GM21526 (cell line): ENCODE measurements around the gene ERBB2.
"Not testable (repeated sequence)": the region's sequence is repeated elsewhere in the genome, so short reads cannot be mapped to it uniquely, and the experiment has no call there.

Source experiments
- ATAC-seq: cut with Tn5 transposase; IDR thresholded peaks from one replicate; pipeline ENCODE4 v1.9.1; 2021; ENCODE audit warnings: moderate library complexity; ENCODE audit not compliant: unreplicated experiment, low FRiP score

ERBB2 gene

GRCh38 chr17:39754958-39755553 lies 55.2 kb downstream of the ERBB2 start:
- no peak for ATAC-seq

- no peak for ATAC-seq
Measured at GRCh38 chr17:39755554-39756379, 55.9 kb downstream of the ERBB2 start.

GRCh38 chr17:39756380-39757079 lies 56.7 kb downstream of the ERBB2 start:
- no peak for ATAC-seq

GRCh38 chr17:39757176-39757662 lies 57.4 kb downstream of the ERBB2 start:
- ATAC-seq = no peak

- ATAC-seq = no peak
Measured at GRCh38 chr17:39757931-39758873, 58.3 kb downstream of the ERBB2 start.

- ATAC-seq = no peak
Measured at GRCh38 chr17:39759204-39759603, 59.3 kb downstream of the ERBB2 start.

GRCh38 chr17:39761861-39762496 lies 62.1 kb downstream of the ERBB2 start:
- no peak for ATAC-seq

GRCh38 chr17:39763051-39763820 lies 63.4 kb downstream of the ERBB2 start:
- no peak for ATAC-seq

GRCh38 chr17:39764171-39764570 lies 64.3 kb downstream of the ERBB2 start:
- not testable (repeated sequence) for ATAC-seq

- no peak for ATAC-seq
Measured at GRCh38 chr17:39765175-39765574, 65.3 kb downstream of the ERBB2 start.

- ATAC-seq = no peak
Measured at GRCh38 chr17:39765766-39766165, 65.9 kb downstream of the ERBB2 start.

- no peak for ATAC-seq
Measured at GRCh38 chr17:39767147-39767546, 67.3 kb downstream of the ERBB2 start.

- no peak for ATAC-seq
Measured at GRCh38 chr17:39769974-39770587, 70.2 kb downstream of the ERBB2 start.

GRCh38 chr17:39772415-39772814 lies 72.6 kb downstream of the ERBB2 start:
- ATAC-seq = no peak

GRCh38 chr17:39772987-39773934 lies 73.4 kb downstream of the ERBB2 start:
- ATAC-seq = no peak

GRCh38 chr17:39774047-39774446 lies 74.2 kb downstream of the ERBB2 start:
- no peak for ATAC-seq

GRCh38 chr17:39775031-39775430 lies 75.2 kb downstream of the ERBB2 start:
- no peak for ATAC-seq

GRCh38 chr17:39776252-39776651 lies 76.4 kb downstream of the ERBB2 start:
- no peak for ATAC-seq
